Right hindlimb (tissue), 1 donor: Measurements from ENCODE around the gene ZNF552.
"Not testable (repeated sequence)": the region's sequence is repeated elsewhere in the genome, so short reads cannot be mapped to it uniquely, and the experiment has no call there.

Experiments used
- DNase-seq: peaks from one replicate; pipeline ENCODE4 v3.0.0-alpha.2; 2018

The ZNF552 gene

GRCh38 chr19:57817976-57818375 is 3.3 kb upstream of the ZNF552 start:
- DNase-seq: no peak

DNA sequence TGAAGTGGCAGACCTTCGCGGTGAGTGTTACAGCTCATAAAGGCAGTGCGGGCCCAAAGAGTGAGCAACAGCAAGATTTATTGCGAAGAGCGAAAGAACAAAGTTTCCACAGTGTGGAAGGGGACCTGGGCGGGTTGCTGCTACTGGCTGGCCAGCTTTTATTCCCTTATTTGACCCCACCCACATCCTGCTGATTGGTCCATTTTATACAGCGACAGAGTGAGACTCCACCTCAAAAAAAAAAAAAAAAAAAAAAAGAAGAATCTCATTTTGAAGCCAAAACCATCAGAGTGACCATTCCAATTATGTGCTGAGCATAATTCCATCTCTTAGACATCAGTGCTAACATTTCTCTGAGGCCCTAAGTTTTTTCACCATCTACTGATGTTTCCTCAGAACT is 1.9 kb upstream of the ZNF552 start:
- no peak for DNase-seq

DNA sequence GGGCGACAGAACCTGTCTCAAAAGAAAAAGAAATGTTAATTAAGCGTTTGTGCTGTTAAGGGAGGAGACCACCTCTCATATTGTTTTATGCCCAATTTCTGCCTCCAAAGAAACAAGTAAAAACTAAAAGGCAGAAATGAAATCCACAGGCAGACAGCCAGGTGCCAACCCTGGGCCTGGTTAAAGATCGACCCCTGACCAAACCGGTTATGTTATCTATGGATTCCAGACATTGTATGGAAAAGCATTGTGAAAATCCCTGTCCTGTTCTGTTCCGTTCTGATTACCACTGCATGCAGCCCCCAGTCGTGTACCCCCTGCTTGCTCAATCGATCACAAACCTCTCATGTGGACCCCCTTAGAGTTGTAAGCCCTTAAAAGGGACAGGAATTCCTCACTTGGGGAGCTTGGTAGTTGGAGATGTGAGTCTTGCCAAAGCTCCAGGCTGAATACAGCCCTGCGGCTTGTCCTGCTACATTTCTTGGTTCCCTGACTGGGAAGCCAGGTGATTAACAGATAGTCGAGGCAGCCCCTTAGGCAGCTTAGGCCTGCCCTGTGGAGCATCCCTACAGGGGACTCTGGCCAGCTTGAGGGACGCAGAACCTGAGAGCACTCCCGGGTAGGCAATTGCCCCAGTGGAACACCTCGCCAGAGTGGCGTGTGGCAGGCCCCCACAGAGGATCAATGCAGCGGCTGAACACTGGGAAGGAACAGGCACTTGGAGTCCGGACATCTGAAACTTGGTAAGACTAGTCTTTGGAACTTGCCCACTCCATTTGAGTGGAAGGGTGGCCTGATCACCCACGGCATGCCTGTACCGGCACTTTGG is 748 bp upstream of the ZNF552 start:
- DNase-seq: no peak

DNA sequence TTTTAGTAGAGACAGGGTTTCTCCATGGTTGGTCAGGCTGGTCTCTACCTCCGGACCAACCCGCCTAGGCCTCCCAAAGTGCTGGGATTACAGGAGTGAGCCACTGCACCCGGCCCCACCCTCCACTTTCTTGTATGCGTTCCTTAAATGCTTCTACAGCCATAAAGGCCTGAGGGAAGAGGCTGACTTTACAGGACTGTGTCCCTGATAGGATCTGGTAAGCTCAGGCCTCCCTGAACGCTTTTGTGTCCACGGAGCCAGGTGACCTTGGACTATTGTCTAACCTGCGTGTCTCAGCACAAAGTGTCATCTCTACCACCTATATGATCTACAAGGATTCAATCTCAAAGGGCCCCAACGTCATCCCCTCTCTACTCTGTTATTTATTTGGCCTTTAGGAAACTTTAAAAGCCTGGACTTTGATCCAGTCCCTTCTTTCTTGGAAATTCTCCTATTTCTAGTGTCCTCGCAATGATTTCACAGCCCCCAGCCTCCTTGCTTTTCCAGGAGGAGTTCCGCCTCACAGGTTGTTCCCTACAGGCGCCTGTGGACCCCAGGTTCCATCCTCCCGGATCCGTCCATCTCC is 701 bp downstream of the ZNF552 start:
- peak; percentile 25 for DNase-seq

DNA sequence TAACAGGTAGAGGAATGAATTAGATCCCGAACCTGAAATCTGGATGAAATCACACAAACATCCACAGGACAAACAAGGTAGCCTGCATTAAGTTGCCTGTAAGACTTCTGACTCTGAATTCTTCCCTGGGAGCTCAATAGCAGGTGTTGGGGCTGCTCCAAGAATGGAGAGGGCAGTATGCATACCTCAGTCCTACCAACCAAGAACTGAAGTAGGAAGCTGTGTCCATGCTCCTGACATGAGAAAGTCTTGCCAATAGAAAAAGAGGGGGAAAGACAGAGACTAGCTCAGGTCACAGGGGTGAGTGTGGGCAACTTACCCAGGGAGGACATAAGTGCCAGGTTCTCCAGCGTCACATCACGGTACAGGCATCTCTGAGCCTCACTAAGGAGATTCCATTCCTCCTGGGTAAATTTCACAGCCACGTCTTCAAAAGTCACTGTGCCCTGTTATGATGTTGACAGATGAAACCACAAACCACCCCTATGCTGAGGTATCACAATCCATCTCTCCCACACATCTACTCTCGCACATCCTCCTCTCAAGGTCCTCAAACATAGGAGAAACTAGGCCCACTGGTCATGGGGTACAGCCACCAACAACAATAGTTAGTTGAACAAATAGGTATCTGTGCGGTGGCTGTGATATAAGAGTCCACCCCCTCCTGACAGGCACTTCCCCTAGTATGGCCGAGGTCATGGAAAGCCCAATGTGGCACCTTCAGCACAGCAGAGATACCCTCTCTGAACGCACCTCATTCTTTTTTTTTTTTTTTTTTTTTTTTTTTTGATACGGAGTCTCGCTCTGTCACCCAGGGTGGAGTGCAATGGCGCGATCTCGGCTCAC is 1.5 kb downstream of the ZNF552 start:
- DNase-seq: not testable (repeated sequence)

GRCh38 chr19:57812226-57812625 is 2.5 kb downstream of the ZNF552 start:
- DNase-seq: no peak

DNA sequence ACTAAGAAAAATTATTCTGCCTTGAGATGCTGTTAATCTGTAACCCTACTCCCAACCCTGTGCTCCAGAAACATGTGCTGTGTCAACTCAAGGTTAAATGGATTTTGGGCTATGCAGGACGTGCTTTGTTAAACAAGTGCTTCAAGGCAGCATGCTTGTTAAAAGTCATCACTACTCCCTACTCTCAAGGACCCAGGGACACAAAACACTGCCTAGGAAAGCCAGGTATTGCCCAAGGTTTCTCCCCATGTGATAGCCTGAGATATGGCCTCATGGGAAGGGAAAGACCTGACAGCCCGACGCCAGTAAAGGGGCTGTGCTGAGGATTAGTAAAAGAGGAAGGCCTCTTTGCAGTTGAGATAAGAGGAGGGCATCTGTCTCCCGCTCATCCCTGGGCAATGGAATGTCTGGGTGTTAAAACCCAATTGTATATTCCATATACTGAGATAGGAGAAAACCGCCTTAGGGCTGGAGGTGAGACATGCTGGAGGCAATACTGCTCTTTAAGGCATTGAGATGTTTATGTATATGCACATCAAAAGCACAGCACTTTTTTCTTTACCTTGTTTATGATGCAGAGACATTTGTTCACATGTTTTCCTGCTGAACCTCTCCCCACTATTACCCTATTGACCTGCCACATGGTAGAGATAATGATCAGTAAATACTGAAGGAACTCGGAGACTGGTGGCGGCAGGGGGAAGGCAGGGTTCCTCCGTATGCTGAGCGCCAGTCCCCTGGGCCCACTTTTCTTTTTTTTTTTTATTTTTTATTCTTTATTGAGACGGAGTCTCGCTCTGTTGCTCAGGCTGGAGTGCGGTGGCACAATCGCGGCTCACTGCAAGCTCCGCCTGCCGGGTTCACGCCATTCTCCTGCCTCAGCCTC is 4.1 kb downstream of the ZNF552 start:
- not testable (repeated sequence) for DNase-seq

- DNase-seq: no peak
Measured at GRCh38 chr19:57807541-57807940, 7.2 kb downstream of the ZNF552 start.

DNA sequence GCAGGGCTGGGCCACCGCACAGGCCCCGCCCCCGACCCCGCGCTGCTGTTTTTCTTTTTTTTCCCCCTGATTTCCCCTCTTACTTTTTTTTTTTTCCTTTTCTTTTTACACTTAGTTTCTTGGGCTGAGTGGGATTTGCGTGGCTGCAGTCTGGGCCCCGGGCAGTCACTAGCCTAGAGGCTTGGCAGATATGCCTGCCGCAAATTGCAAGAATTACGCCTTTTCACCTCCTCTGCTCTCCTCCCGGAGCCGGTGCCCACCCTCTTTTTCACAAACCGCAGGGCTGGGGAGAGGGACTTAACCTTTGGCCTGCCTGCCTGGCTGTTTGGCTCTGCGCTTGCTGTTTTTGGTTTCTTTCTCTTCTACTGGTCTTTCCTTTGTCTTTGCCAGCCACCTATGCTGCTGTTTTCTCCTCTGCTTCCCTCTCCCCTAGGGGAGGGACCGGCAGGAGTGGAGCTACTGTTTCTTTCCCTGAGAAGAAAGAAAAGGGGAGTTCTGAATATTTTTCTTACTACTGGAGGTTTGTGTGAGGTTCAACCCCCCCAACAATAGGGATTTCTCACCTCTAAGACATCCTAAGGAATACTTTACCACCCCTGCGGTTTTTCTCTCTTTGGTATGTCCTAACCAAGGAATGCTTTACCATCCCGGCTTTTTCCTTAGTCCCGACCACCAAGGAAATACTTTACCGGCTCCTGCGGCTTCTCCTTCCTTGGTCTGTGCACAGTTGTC is 11.0 kb downstream of the ZNF552 start:
- DNase-seq: peak; percentile 56

- no peak for DNase-seq
Measured at GRCh38 chr19:57803265-57803593, 11.5 kb downstream of the ZNF552 start.

DNA sequence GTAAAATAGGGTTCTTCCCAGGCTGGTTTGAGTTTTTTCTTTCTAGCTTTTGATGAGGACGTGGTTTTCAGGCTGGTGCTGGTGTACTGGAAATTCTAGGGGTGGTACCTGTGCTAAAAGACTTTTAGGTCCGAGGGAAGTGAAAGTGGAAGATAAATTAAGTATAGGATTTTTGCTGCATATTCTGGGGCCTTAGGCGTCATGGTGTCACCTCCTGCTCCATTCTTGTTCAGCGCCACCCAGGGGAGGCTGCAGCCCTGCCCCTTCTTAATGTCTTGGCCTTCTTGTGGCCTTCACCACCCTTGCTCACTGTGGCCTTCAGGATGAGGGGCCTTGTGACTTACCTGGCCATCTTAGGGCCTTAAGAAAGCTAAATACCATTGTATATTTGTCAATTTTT is 12.4 kb downstream of the ZNF552 start:
- no peak for DNase-seq

GRCh38 chr19:57800696-57801095 is 14.0 kb downstream of the ZNF552 start:
- no peak for DNase-seq

GRCh38 chr19:57796580-57796979 is 18.1 kb downstream of the ZNF552 start:
- DNase-seq: not testable (repeated sequence)

GRCh38 chr19:57789288-57789687 is 25.4 kb downstream of the ZNF552 start:
- no peak for DNase-seq

DNA sequence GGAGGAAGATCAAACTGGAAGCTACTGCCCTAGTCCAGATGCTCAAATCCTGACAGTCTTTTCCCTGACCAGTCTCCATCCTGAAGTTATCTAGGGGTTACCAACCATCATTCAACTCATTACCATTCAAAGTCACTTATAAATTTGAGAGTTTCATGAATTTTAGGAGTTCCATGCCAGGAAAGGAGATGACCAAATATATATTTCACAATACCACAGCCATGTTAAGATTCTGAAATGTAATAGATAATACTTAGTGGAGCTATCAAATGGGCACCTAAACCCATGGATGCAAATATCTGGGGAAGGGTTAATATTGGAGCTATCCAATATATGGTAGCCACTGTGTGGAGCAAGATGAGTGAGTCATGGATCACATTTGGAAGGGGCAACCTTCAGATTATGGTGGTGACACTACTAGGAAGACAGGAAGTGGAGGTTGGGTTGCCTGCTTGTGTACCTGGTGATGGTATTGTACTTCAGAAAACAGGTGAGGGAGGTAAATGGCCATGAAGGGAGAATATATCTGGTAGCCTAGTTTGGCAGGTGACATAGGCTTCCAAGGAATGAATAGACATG is 26.5 kb downstream of the ZNF552 start:
- DNase-seq: no peak

- no peak for DNase-seq
Measured at GRCh38 chr19:57786906-57787305, 27.8 kb downstream of the ZNF552 start.

DNA sequence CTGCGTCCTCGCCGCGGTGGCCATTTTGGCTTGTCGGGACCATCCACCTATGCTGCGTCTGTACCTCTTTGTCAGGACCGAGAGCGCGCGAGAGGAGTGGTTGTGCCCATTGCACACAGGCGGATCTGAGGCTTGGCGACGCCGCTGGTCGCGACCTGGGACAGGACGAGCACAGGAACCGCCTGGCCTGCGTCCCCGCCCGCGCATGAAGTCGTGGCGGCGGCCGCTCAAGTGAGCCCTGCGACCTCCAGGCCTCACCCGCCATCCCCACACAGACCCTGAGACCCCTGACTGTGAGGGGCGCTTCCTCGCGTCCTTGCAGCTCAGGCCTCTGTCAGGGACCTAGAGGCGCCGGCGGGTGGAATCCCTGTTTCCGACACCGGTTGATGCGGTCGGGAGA is 28.4 kb downstream of the ZNF552 start:
- no peak for DNase-seq

DNA sequence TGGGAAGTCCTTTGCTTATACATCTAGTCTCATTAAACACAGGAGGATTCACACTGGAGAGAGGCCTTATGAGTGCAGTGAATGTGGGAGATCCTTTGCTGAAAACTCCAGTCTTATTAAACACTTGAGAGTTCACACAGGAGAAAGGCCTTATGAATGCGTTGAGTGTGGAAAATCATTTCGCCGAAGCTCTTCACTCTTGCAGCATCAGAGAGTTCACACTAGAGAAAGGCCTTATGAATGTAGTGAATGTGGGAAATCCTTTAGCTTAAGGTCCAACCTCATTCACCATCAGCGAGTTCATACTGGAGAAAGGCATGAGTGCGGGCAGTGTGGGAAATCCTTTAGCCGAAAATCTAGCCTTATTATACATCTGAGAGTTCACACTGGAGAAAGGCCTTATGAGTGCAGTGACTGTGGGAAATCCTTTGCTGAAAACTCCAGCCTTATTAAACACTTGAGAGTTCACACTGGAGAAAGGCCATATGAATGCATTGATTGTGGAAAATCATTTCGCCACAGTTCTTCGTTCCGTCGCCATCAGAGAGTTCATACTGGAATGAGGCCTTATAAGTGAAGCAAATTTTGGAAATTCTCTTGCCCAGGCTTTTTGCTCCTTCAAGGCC is 35.4 kb downstream of the ZNF552 start:
- DNase-seq: no peak

DNA sequence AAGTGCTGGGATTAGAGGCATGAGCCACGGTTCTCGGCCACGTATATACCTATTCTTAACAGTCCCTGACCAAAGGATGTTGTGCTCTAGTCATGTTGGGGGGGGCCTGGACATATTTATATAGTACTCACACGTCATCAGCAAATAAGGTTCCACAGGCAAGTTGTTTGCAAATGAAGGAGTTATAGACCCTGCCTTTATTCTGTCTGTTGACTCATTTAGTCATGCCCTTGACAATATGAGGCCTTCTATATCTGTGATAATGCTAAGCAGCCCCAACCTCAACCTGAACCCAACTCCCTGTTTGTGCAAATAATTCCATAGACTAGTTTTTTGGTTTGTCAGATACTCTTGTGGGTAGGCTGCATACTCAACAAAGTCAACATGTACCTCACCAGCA is 36.4 kb downstream of the ZNF552 start:
- no peak for DNase-seq

- no peak for DNase-seq
Measured at GRCh38 chr19:57776764-57777296, 37.9 kb downstream of the ZNF552 start.

GRCh38 chr19:57773488-57773887 is 41.2 kb downstream of the ZNF552 start:
- no peak for DNase-seq
